Limb (tissue), 2 donors: ENCODE data around the gene GLE1.

Experiments used
- DNase-seq, 2 donors: peaks; one replicate each; pipeline ENCODE4 v3.0.0-alpha.2; 2016; ENCODE audit errors: extremely low spot score in 2 of 2

GLE1 gene

DNA sequence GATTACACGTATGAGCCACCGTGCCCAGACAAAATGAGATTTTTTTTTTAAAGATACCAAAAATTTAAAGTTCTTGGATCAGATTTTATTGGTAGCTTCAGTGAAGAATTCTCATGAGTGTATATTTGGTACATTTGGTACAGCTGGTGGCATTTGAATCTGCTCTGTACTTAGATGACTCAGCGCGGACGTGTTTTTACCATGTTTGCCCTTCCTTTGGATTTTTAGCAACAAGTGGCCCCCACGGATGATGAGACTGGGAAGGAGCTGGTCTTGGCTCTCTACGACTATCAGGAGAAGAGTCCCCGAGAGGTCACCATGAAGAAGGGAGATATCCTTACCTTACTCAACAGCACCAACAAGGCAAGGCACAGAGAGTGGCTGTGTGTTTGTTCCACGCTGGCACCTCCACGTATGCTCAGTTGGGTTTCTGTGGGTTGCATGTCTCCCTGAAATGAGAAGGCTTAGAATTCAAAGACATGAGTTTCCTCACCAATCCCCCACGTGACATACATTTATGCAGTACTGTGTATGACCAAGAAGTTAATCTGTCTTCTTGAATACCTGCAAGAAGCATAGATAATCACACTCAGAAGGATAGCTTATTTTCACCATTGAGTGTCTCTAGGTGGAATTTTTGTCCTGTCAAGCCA is 84.2 kb downstream of the GLE1 start:
- no peak for DNase-seq
